Muscle of leg (tissue), 11 donors: ENCODE results near the gene CELF2. TPM values are rescaled to one million over a fixed set of nuclear protein-coding genes. Genes with fewer than 3 reads are reported as not detected.

ENCODE experiments used
- DNase-seq: peaks from one replicate; pipeline ENCODE4 v3.0.0; 2013
- H3K27ac ChIP-seq: one replicate; pipeline ENCODE4 v1.5.1; 2013; ENCODE audit warnings: mild to moderate bottlenecking, low read length, control low read depth
- H3K27me3 ChIP-seq: one replicate; pipeline ENCODE4 v1.6.1; 2013; ENCODE audit warnings: low read length; ENCODE audit not compliant: control insufficient read depth, insufficient read depth
- H3K36me3 ChIP-seq: one replicate; pipeline ENCODE4 v1.6.1; 2013; ENCODE audit warnings: low read length; ENCODE audit not compliant: control insufficient read depth, insufficient read depth
- H3K4me1 ChIP-seq: one replicate; pipeline ENCODE4 v1.6.1; 2013; ENCODE audit warnings: low read length; ENCODE audit not compliant: control insufficient read depth, insufficient read depth
- H3K4me3 ChIP-seq: one replicate; pipeline ENCODE4 v1.5.1; 2013; ENCODE audit warnings: low read length, control low read depth
- H3K9me3 ChIP-seq: replicated peaks from 2 replicates; pipeline ENCODE4 v1.6.1; 2013; ENCODE audit warnings: low read depth, low read length; ENCODE audit not compliant: control insufficient read depth
- WGBS: methylation state at CpG from one replicate; pipeline ENCODE4 v1.1.5; 2013; ENCODE audit warnings: missing lambda C conversion rate; ENCODE audit not compliant: insufficient coverage; 5-methylcytosine and 5-hydroxymethylcytosine counted together
- polyA plus RNA-seq, 8 donors: library from polyadenylated mRNA; unstranded; fragments of 120-200 nt; gene quantifications; one replicate each; pipeline versions ENCODE4 v1.2.1 to v1.2.3, GENCODE V29; 2013; ENCODE audit warnings: inconsistent platforms in 1 of 8, low replicate concordance in 1 of 8; ENCODE audit not compliant: insufficient read length in 8 of 8, insufficient read depth in 1 of 8
- total RNA-seq: library from RNA; stranded (reverse); fragments of 120-200 nt; gene quantifications from one replicate; pipeline ENCODE4 v1.2.4, GENCODE V29; 2013

Gene CELF2
- total and polyA plus RNA-seq, 9 donors = 37.2 to 80.8 (median 65.8) TPM

DNA sequence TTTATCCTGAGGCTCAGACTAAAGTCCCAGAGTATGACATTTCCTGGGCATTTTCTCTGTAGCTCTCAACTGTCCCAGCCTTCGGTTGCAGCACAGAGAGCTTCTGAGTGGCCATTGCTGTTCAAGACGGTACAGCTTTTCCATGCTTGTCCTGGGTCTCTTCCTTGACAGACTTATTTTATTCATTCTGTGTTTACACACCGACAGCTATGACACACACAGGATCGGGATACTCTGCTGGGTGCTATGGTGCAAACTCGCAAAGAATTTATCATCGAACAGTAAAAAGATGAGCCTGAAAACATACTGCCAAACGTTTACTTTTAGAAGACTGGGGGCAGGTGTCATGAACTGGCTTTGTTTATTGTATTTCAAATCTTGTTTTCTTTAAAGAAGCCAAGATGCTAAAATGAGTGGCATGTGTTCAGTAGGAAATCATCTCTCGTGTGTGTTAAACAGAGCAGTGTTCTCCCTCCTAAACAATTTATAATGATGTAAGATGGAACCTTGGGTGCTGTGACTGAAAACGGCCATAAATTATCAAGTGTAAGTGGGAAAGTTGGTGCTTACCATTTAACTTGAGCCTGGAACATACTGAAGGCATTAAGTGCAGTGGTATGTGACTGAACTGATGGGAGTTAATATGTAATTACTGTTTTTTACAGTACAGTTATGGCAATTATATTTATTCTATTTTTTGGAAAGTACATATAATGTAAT is 120.8 kb downstream of the CELF2 start:
- Histone ChIP-seq H3K4me3 (no peak overlapping the region), H3K36me3 (no peaks in the 10 kb centered on the region), H3K9me3 (no peaks in the 10 kb centered on the region), H3K27ac (no peak overlapping the region), H3K4me1 (no peaks in the 10 kb centered on the region), H3K27me3 (no peaks in the 10 kb centered on the region)
- 86% methylated on average over 5 of the region's 9 CpGs for WGBS
- DNase-seq = no peak

DNA sequence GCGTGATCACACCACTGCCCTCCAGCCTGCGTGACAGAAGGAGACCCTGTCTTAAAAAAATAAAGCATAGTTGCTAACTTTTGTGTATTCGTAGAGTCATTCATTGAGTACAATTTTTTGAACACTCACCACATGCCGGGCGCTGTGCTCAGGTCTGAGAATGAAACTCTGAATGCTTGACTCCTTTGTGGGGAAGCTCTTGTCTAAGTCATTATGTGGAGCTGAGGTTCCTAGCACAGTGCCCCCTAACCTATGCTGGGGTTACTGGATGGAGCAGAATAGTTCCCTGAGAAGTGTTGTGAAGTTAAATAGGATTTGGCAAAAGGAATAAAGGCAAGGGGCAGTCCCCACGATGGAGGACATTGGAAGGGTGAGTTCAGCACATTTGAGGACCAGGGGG is 123.3 kb downstream of the CELF2 start:
- H3K4me3 ChIP-seq = no peak overlapping the region

DNA sequence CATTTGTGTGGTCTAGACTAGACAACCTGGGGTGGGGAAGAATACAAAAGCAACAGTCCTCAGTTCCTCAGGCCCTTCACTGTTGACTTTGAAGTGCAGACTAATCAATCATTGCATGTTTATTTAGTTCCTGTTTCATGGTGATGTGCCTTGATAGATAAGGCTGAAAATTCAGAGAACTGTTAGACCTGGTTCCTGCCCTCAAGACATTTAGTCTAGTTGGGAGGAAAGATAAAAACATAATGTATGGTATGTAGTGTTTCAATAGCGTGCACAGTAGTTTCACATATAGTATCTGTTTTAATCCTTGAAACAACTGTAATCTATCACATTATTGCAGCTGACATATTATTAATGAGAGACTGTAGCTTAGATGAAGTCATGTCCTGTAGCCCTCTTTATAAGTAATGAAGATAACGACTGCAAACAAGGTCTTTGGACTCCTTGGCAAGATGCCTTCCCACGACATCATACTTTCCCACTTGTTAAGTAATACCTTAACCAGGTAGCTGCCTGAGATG is 124.0 kb downstream of the CELF2 start:
- WGBS = no CpG with 5 or more reads among the region's 3 CpGs
- Histone ChIP-seq H3K9me3 (no peaks in the 10 kb centered on the region), H3K27ac (no peak overlapping the region)

More for the DNA sequence above, 123.3 kb downstream of the CELF2 start:
- H3K36me3 ChIP-seq = no peaks in the 10 kb centered on the region
- no peaks in the 10 kb centered on the region for H3K27me3 ChIP-seq
- DNase-seq = no peak
- peaks cover 8% of the 10 kb centered on the region for H3K4me1 ChIP-seq
- WGBS = 81% methylated on average over 3 of the region's 6 CpGs
- H3K27ac ChIP-seq = no peak overlapping the region
- no peaks in the 10 kb centered on the region for H3K9me3 ChIP-seq

DNA sequence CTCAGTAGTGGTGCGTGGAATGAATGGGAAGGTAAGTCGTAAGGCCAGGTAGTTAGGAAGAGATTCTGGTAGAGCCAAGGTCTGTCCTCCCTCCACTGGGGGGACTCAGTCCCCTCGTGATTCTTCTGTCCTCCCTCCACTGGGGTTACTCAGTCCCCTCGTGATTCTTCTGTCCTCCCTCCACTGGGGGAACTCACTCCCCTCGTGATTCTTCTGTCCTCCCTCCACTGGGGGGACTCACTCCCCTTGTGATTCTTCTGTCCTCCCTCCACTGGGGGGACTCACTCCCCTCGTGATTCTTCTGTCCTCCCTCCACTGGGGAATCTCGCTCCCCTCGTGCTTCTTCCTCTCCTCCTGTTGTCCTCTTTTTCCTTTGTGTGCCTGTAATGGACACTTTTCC is 125.1 kb downstream of the CELF2 start:
- Histone ChIP-seq H3K27ac (no peak overlapping the region), H3K4me1 (peaks cover 8% of the 10 kb centered on the region), H3K36me3 (no peaks in the 10 kb centered on the region), H3K9me3 (no peaks in the 10 kb centered on the region), H3K27me3 (no peaks in the 10 kb centered on the region), H3K4me3 (no peak overlapping the region)
- DNase-seq = no peak
- 86% methylated on average over 3 of the region's 8 CpGs for WGBS

More for the DNA sequence above, 124.0 kb downstream of the CELF2 start:
- Histone ChIP-seq H3K4me3 (no peak overlapping the region), H3K4me1 (peaks cover 8% of the 10 kb centered on the region), H3K36me3 (no peaks in the 10 kb centered on the region), H3K27me3 (no peaks in the 10 kb centered on the region)
- no peak for DNase-seq

DNA sequence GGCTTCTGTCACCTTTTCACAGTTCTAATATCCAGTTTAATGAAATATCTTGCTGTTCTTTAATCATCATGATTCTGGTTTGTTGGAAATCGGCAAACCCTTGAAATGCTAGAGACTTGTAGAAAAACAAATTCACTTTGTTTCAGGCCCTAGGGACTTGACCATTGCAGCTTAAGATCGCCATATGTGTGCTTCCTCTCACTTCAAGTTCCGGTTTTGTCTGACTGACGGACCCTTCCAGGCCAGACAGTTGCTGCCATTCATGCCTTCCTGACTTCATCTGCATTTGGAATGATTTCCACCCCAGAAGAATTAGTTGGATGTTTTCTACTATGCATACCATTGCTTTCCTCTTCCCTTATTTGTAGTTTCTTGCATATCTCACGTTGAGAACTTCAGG is 125.6 kb downstream of the CELF2 start:
- Histone ChIP-seq H3K27ac (no peak overlapping the region), H3K9me3 (no peaks in the 10 kb centered on the region), H3K4me3 (no peak overlapping the region), H3K27me3 (no peaks in the 10 kb centered on the region), H3K36me3 (no peaks in the 10 kb centered on the region), H3K4me1 (peaks cover 8% of the 10 kb centered on the region)
- DNase-seq = no peak
- WGBS = 47% methylated on average over 4 of the region's 5 CpGs

DNA sequence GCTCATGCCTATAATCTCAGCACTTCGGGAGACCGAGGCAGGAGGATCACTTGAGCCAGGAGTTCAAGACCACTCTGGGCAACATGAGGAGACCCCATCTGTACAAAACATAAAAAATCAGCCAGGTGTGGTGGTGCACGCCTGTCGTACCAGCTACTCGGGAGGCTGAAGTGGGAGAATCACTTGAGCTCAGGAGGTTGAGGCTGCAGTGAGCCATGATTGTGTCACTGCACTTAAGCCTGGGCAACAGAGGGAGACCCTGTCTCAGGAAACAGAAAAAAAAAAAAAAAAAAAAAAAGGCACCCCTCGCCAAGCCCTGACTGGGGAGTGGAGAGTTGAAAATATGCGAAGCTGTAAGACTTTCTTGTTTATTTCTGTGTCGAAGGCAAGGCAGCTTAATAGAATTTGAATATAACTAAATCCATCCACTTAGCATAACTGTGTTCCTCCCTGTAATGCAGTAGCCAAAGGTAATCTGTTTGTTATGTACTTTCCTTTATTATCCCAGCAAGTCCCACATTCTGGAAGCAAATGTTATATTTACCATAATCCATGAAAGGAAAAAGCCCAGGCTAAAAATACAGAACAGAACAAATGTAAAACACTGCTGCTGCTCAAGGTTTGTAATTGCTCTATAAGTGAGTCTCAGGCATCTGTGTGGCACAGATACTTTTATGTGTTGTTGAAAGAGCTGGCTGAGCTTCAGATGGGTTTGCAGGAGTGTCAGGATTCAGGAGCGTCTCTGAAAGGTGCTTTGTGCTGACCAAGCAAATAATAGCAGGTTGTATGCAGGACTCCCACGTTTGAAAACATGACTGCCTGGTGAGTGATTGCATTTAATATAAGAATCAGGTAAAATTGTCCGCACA is 127.2 kb downstream of the CELF2 start:
- Histone ChIP-seq H3K4me1 (peaks cover 14% of the 10 kb centered on the region), H3K4me3 (no peak overlapping the region), H3K36me3 (no peaks in the 10 kb centered on the region), H3K27me3 (no peaks in the 10 kb centered on the region), H3K27ac (no peak overlapping the region), H3K9me3 (no peaks in the 10 kb centered on the region)
- DNase-seq = no peak
- 47% methylated on average over 3 of the region's 11 CpGs for WGBS

DNA sequence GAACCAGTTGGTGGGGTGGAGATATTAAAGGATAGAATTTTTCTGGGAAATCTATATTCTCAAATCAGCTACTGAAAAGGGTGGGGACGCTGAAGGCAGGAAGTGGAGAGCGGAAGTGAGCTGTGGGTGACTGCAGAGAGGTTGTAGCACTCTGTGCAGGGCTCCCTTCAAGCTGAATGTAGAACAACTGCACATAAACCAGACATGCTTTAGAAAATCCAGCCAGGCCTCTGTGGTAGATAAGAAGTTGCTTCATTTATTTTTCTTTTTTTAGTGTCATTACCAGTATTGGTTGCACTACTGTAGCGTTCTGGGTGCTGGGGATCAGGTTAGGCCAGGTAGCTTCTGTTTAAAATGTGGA is 127.8 kb downstream of the CELF2 start:
- no peak for DNase-seq
- H3K27ac ChIP-seq = no peak overlapping the region
- WGBS = no CpG with 5 or more reads among the region's 3 CpGs
- H3K27me3 ChIP-seq = no peaks in the 10 kb centered on the region
- peaks cover 18% of the 10 kb centered on the region for H3K4me1 ChIP-seq
- H3K9me3 ChIP-seq = no peaks in the 10 kb centered on the region
- H3K36me3 ChIP-seq = no peaks in the 10 kb centered on the region
- H3K4me3 ChIP-seq = no peak overlapping the region

DNA sequence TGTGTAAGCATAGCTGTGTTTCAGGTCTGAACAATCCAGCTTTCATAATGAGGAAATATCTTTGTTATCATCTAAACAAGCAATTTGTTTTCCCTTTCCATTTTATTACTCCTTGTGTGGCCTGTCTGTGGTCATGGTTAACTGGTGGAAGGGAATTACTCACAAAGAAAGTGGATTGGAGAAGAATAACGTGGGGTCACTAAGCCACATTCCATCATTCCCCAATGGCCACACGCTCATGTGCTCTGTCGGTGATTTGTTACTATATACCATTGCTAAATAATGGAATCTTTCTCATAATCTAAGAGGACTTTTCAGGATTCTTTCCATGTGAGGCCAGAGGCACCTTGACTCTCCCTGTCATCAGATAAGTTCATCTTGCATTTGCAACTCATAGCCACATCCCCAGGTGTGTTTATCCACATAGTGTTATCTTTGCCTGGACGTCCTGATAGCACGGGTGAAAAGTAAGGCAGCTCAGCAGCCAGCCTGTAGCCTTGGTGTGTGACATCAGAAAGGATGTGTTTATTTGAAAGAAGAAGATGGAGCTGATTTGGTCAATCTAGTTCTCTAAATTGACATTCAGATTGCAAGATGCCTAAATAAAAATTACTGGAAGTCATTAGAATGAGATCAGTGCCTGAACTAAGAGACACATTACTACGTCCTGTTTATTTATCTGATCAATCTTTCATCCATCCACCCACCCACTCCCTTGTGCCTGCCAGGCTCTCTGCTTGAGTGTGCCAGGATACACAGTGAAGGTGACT is 128.9 kb downstream of the CELF2 start:
- WGBS = no CpG with 5 or more reads among the region's 6 CpGs
- Histone ChIP-seq H3K27ac (no peak overlapping the region), H3K27me3 (no peaks in the 10 kb centered on the region), H3K9me3 (no peaks in the 10 kb centered on the region), H3K4me3 (no peak overlapping the region), H3K36me3 (no peaks in the 10 kb centered on the region), H3K4me1 (peaks cover 22% of the 10 kb centered on the region)
- no peak for DNase-seq

DNA sequence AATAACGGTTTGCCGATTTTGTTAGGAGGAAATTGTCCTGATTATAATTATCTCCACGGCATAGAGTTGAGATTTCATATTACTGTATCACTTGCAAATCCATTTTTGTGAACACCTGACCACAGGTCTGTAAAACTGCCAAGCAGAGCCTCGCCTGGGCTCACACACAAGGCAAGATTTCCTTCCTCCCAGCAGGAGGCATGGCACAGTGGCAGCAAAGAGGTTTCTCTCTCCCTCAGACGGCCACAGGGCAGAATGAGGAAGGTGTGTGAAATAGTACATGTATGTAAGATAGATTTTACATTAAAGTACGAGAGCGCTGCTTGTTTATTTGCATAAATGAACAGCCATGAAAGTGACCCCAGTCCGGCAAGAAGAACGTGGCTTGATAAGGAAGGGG is 130.1 kb downstream of the CELF2 start:
- Histone ChIP-seq H3K36me3 (no peaks in the 10 kb centered on the region), H3K9me3 (no peaks in the 10 kb centered on the region), H3K27ac (no peak overlapping the region), H3K27me3 (no peaks in the 10 kb centered on the region), H3K4me3 (no peak overlapping the region), H3K4me1 (peaks cover 24% of the 10 kb centered on the region)
- WGBS = 89% methylated on average over 3 of the region's 9 CpGs
- DNase-seq = no peak
